Activated effector memory CD4-positive, alpha-beta T cell treated with anti-CD3 and anti-CD28 coated beads, Interleukin-2, amount 50 U/mL, for 16 hours (primary cell): ENCODE data around the gene BRAF.
"Not testable (repeated sequence)": the region's sequence is repeated elsewhere in the genome, so short reads cannot be mapped to it uniquely, and the experiment has no call there.

ENCODE experiments used
- DNase-seq: peaks from one replicate; pipeline ENCODE4 v3.0.0-alpha.2; 2020

The BRAF gene

GRCh38 chr7:140767418-140767817, 157.3 kb downstream of the BRAF start:
- DNase-seq = no peak

- DNase-seq = not testable (repeated sequence)
These were observed 159.3 kb downstream of the BRAF start for GRCh38 chr7:140765441-140765840.

- DNase-seq = not testable (repeated sequence)
These were observed 161.6 kb downstream of the BRAF start for GRCh38 chr7:140763166-140763565.

GRCh38 chr7:140761375-140761774, 163.4 kb downstream of the BRAF start:
- not testable (repeated sequence) for DNase-seq

GRCh38 chr7:140754506-140754905, 170.2 kb downstream of the BRAF start:
- DNase-seq = no peak

- DNase-seq = no peak
These were observed 172.2 kb downstream of the BRAF start for GRCh38 chr7:140752533-140752932.

- no peak for DNase-seq
These were observed 178.0 kb downstream of the BRAF start for GRCh38 chr7:140746751-140747150.

GRCh38 chr7:140745266-140746058, 179.3 kb downstream of the BRAF start:
- no peak for DNase-seq

- no peak for DNase-seq
These were observed 180.7 kb downstream of the BRAF start for GRCh38 chr7:140744005-140744404.

- not testable (repeated sequence) for DNase-seq
These were observed 181.5 kb downstream of the BRAF start for GRCh38 chr7:140743255-140743654.

- no peak for DNase-seq
These were observed 186.4 kb downstream of the BRAF start for GRCh38 chr7:140738280-140738679.

GRCh38 chr7:140734729-140735128, 190.0 kb downstream of the BRAF start:
- DNase-seq = no peak

- DNase-seq = no peak
These were observed 190.6 kb downstream of the BRAF start for GRCh38 chr7:140734096-140734495.

GRCh38 chr7:140732416-140732815, 192.3 kb downstream of the BRAF start:
- DNase-seq = no peak

- DNase-seq = no peak
These were observed 198.4 kb downstream of the BRAF start for GRCh38 chr7:140726281-140726680.

GRCh38 chr7:140724706-140725105, 200.0 kb downstream of the BRAF start:
- DNase-seq = no peak

GRCh38 chr7:140723574-140723973, 201.2 kb downstream of the BRAF start:
- DNase-seq = no peak

- peak; percentile 72 for DNase-seq
These were observed 201.7 kb downstream of the BRAF start for GRCh38 chr7:140723006-140723405.

GRCh38 chr7:140722254-140722653, 202.5 kb downstream of the BRAF start:
- DNase-seq = no peak

- DNase-seq = no peak
These were observed 205.0 kb downstream of the BRAF start for GRCh38 chr7:140719721-140720120.

- no peak for DNase-seq
These were observed 210.2 kb downstream of the BRAF start for GRCh38 chr7:140714331-140715040.

GRCh38 chr7:140712392-140712791, 212.3 kb downstream of the BRAF start:
- DNase-seq = not testable (repeated sequence)

- DNase-seq = not testable (repeated sequence)
These were observed 216.0 kb downstream of the BRAF start for GRCh38 chr7:140708764-140709163.

- DNase-seq = no peak
These were observed 217.6 kb downstream of the BRAF start for GRCh38 chr7:140707132-140707531.
